KBM-7 (cell line): ENCODE data around the gene C2orf66.

ENCODE experiments used
- DNase-seq: peaks from one replicate; pipeline ENCODE4 v3.0.0-alpha.2; 2015
- in situ Hi-C: fragments of 300-500 bp; cut with MboI; formaldehyde crosslinking; loops from 2 replicates; pipeline ENCODE4 v1.14.3; 2020; ENCODE audit warnings: low sequenced_read_pairs, low pct_unique_long_range_greater_than_20kb, mixed read lengths

C2orf66 gene

DNA sequence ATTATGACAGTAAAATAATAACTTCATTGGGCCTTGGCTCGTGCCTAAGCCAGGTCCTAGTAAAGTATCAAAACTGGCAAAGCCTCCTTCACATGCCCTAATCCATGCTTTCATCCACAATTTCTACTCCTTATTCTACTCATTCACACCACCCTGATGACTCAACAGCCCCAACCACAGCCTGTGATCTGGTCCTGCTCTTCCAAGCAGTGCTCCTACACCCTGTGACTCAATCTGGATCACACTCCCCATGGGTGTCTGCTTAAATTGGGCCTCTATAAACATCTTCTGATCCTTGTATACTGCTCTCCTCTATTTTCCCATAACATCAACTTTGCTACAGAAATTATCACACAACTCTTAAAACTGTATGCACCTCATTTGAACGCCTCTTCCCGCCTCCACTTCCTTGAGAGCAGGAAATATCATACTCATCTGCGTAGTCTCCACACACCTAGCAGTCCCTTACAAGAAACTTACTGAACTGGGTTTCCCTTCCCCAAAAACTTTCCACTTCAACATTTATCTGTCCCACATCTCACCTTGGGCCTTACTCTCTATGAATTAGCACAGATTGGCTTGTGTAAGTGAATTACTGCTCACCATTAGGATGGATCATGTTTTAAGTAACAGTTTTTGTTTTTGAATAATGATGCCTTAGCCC is 25.6 kb downstream of the C2orf66 start:
- in situ Hi-C loops = no loop called here
- DNase-seq = no peak

- no peak for DNase-seq
- in situ Hi-C loops = loop anchor here (25.0 kb wide), 1 partner anchor 655 kb away; no protein-coding TSS in a partner anchor
These were observed 42.1 kb downstream of the C2orf66 start for GRCh38 chr2:196767101-196767500.

GRCh38 chr2:196759378-196759706 is 49.8 kb downstream of the C2orf66 start:
- in situ Hi-C loops = loop anchor here (25.0 kb wide), 1 partner anchor 647 kb away; no protein-coding TSS in a partner anchor
- DNase-seq = no peak

- in situ Hi-C loops = loop anchor here (25.0 kb wide), 1 partner anchor 646 kb away; no protein-coding TSS in a partner anchor
- peak; percentile 22 for DNase-seq
These were observed 50.4 kb downstream of the C2orf66 start for GRCh38 chr2:196758474-196759377.
